COLO829 (cell line): ENCODE results near the gene TAC3.
A peak's percentile ranks its signal among the peaks of the same experiment; 100 is the strongest.
"Not testable (repeated sequence)": the region's sequence is repeated elsewhere in the genome, so short reads cannot be mapped to it uniquely, and the experiment has no call there.

ENCODE experiments used
- DNase-seq: peaks from one replicate; pipeline ENCODE4 v3.0.0; 2012; ENCODE audit warnings: low spot score

TAC3 gene

DNA sequence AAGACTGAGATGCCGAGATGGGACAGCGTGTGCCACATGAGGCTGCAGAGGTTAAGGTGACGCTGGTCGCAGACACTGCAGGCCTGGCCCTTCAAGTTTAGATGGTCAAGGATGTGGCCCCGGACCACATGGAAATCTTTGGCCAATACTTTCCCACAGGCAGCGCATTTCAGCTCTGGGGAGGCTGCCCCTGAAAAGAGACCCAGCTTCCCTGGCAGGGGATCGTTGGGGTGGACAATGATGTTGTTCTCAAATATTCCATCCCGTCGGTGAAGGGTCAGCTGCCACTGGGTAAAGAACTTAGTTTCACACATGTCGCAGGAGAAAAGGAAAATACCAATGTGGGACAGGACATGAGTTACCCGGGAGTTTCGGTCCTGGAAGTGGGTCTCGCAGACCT is 12.9 kb downstream of the TAC3 start:
- DNase-seq, result no peak

DNA sequence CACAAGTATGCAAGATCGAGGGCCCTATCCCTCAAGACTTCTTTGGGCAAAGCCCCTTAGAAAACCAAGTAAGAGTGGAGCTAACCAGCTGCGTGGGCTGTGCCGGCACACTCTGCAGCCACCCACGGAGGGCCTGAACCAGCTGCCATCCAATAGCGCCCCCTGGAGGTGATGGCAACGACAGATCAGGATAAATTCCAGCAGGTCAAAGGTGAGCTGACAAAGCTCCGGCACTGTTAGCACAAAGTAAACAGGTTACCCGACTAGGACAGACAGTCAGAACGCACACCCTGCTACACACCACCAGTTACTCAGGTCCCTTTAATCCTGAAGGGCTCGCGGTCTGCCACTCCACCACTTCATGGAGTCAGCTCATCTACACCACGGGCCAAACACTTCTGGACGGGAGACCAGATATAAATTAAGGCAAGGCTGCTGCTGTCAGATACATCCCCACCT is 14.9 kb downstream of the TAC3 start:
- DNase-seq, result peak; percentile 63

DNA sequence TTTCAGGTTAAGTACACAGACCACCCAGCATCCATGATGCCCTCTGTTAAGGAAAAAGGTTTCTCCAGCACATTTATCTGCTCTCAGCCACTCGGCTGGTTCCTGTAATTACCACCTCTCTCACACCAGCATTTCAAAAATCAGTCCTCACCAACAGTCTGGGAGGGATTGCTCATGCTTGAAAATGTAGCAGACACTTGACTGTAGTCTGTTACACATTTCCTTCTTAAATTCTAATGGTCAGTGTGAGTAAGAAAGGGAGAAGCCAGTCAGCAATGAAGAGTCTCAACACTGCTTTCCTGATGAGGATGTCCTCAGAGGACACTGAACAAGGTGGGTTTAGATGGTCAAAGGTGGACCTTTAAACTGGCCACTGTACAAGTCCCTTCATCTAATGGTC is 15.9 kb downstream of the TAC3 start:
- no peak for DNase-seq

DNA sequence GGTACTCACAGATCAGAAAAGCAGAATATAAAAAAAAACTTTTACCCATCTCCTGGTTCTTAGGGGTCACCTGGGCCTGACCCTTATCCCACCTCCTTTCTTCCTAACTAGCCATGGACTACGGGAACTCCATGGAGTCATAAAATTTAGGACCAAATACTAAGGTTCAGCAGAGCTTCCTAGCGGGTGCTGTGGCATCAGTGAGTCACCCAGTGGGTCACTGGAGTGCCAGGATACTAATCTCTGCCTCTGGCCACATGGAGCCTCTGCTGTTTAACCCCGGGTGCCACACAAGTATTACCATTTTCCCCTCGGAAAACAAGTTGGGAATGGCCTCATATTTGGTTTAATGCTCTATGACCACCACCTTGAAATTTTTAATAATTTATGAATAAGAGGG is 16.9 kb downstream of the TAC3 start:
- DNase-seq, result no peak

DNA sequence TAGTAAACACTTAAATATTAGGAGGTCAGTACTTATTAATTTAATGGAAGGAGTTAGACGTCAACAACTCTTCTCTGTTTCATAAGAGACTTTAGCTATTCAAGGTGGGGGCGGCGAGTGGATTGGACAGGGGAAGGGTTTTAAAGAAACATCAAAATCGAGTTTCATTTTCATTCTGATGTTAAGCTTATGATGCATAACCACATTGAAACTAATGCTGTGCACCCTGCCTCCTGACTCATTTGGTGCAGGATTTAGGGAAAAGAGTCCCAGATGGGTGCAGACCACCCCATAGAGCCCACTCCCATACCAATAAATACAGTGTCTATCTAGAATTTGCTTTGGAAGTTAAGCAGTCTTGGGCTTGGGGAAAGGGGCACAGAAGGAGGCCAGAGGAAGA is 17.3 kb downstream of the TAC3 start:
- no peak for DNase-seq

DNA sequence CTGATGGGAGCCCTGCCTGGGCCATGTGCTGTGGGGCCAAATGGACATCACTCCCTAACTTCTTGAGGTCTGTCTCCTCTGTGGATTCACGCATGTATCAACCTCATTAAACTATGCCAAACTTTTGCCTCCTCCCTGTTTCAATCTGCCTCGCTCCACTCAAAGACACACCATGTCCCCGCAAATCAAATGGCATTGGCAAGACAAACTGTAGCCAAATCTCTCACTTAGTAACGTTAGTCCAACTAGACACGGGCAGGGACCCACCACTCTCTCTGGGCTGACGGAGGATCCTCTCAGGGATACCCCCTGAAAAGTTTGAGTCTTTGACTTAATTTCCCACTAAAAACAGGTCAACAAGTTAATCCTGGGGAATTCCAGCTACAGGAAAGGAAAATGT is 18.0 kb downstream of the TAC3 start:
- DNase-seq, result no peak

DNA sequence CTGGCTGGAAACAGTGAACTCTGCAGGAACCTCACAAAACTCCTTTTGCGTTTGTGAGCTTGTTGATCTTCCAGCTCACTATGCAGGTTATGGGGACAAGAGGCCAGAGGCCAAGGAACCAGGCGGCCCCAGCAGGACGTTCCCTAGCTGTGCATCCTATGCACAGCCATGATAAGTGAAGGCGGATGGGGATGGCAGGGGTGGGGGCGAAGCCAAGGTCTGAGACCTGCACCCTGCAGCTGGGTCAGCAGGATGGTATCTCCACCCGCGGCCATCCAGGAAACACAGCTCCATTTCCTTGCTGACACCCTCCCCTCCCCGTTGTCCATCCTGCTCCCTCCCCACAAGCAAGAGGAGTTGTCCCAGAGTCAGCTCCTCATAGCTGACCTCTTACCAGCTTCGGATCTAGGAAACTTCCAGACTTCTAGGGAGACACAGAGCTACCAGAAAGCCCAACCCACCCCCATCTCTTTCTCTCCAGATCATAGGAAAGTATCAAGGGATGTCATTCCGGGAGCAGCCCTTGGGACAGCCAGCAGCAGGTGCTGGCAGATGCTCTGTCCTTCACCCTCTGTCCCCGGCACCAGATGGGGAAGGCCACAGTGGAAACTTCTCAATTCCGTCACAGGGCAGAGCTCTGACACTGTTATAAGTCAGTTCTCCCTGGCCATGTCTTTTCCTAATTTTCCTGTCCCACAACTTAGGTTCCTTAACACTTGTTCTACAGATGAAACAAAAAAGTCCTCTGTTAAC is 19.4 kb downstream of the TAC3 start:
- DNase-seq, result no peak

DNA sequence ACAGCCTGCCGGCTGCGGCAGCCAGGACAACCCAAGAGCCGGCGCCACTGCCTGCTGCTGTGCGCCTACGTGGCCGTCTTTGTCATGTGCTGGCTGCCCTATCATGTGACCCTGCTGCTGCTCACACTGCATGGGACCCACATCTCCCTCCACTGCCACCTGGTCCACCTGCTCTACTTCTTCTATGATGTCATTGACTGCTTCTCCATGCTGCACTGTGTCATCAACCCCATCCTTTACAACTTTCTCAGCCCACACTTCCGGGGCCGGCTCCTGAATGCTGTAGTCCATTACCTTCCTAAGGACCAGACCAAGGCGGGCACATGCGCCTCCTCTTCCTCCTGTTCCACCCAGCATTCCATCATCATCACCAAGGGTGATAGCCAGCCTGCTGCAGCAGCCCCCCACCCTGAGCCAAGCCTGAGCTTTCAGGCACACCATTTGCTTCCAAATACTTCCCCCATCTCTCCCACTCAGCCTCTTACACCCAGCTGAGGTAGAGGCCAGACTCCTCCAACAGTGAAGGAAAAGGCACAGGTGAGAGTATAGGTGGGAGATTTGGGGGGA is 20.3 kb downstream of the TAC3 start:
- DNase-seq, result no peak

DNA sequence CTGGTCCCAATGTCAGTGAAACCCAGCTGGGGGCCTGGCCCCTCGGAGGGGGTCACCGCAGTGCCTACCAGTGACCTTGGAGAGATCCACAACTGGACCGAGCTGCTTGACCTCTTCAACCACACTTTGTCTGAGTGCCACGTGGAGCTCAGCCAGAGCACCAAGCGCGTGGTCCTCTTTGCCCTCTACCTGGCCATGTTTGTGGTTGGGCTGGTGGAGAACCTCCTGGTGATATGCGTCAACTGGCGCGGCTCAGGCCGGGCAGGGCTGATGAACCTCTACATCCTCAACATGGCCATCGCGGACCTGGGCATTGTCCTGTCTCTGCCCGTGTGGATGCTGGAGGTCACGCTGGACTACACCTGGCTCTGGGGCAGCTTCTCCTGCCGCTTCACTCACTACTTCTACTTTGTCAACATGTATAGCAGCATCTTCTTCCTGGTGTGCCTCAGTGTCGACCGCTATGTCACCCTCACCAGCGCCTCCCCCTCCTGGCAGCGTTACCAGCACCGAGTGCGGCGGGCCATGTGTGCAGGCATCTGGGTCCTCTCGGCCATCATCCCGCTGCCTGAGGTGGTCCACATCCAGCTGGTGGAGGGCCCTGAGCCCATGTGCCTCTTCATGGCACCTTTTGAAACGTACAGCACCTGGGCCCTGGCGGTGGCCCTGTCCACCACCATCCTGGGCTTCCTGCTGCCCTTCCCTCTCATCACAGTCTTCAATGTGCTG is 21.0 kb downstream of the TAC3 start:
- no peak for DNase-seq

DNA sequence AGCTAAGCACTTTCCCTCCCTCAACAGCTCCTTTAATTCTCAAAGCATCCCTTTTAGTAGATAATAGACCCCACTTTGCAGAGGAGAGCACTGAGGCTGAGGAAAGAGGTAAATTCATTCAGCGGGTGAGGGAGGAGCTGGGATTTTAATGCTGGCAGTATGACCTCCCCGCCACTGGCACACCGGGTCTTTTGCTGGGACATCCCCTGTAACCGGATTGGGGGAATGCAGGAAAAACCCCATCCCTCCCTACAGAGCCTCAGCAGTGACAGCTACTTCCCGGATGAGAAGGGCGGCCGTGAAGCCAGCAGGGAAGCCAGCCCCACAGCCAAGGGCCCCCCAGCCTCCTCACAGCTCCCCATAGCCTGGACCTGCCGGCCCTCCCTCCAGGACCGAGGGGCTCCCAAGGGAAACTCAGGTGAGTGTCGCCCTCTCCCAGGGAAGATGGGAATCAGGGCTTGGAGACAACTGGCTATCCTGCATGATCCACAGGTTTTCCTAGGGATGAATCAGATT is 22.0 kb downstream of the TAC3 start:
- no peak for DNase-seq

DNA sequence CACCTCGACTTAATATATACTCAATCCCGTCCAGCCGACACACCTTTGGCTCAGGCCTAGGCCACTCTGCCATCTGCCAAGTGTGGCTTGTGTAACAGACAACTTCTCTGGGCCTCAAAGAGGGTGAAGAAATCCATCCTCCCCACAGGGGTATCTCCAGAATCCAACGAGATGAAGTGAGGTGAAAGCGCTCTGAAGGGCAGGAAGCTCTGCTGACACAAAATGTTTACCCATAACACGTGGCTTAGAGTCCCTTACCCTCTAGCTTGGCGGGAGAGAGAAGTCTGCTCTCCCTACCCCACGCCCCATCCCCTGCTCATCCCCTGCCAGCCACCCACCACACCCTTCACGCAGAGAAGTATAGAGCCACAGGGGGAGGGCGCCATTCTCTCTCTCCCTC is 23.0 kb downstream of the TAC3 start:
- no peak for DNase-seq

DNA sequence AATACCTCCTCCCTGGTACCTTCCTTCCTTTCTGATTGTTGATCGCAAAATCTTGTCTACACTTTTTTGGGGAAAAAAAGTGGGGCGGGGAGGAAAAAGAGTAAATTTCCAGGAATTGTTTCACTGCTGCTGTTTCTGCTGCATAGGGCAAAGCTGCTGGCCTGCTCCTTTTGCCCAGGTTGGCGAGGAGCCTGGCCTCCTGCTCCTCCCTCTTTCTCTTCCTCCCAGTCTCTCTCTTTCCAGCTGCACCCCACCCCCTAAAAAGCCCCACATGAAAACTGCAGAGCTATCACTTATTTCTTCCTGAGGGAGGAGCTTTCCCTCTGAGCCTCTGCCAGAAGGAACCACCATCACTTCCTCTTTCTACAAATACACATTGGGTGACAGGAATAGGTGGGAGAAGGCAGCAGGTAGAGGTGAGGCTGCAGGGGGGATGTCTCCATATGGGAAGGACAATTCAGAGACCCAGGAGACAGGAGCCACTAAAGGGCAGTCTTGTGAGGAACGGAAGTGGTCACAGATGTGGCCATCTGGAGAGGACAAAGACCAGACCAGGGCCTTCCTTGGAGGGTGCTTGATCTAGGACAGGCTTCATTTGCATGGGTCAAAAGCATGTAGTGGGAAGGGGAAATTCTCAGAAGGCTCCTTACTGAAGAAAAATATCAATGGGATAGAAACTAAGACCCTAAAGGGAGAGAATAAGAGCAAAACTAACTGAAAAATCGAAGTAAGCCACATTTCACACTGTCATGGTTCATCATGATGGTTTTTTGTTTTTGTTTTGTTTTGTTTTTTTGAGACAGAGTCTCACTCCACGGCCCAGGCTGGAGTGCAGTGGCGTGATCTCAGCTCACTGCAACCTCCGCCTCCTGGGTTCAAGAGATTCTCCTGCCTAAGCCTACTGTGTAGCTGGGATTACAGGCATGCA is 24.7 kb downstream of the TAC3 start:
- no peak for DNase-seq

DNA sequence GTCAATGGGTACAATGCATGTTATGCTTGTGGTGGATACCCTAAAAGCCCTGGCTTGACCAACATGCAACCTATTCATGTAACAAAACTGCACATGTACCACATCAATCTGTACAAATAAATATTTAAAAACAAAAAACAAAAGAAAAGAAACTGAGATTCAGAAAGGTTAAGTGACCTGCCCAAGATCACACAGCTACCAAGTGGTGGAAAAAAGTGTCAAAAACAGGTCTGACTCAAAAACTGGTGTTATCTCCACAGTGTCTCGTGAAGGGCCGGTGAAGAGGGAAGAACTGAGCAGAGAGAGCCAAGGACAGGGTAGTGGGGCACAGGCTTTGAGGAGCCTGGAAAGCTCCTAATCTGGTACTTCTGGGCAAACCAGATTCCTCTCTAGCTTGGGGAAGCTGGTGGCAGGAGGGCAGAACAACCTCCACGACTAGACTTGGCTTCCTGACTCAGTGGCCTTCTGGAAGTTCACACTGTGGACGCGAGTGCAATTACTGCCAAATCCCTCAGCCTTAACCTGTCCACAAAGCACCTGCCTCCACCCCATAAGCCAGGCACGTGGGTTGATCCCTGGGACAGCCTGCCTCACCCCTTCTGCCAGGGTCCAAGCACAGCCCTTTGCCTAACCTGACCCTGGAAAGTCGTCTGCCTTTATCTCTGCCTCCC is 25.5 kb downstream of the TAC3 start:
- no peak for DNase-seq

DNA sequence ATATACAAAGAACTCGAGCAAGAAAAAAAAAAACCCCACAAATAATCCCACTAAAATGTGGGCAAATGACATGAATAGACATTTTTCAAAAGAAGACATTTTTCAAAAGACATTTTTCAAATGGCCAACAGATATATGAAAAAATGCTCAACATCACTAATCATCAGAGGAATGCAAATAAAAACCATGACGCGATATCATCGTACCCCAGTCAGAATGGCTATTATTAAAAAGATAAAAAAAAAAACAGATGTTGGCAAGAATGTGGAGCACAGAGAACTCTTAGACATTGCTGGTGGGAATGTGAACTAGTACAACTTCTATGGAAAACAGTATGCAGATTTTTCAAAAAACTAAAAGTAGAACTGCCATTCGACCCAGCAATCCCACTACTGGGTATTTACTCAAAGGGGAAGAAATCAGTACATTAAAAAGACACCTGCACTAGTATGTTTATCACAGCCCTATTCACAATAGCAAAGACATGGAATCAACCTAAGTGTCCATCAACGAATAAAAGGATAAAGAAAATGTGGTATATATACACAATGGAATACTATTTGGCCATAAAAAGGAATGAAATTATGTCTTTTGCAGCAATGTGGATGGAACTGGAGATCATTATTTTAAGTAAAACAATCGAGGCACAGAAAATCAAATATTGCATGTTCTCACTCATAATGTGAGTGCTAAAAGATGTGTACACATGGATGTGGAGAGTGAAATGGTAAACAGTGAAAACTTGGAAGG is 26.3 kb downstream of the TAC3 start:
- no peak for DNase-seq

DNA sequence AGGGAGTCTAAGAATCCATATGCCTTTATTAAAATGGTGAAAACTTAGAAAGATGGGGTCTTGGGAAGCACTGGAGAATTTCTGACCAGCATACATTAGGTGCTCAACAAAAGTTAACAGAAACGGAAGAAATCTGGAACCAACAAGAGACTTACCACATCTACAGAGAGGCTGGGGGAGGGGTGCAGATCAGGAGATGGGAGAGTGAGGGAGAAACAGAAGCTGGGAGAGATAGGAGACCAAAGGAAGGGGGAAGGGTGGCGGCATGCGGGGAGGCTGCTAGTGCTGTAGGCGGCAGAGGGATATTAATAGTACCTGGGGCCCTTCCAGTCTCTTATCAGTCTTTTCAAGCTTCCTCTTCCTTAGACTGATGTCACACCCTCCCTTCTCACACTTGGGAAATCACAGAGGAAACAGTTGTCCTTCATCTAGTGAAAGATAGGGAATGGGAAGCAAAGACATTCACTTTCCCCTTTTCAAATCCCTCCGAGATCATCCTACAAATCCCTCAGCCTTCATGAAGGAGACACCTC is 28.1 kb downstream of the TAC3 start:
- no peak for DNase-seq

DNA sequence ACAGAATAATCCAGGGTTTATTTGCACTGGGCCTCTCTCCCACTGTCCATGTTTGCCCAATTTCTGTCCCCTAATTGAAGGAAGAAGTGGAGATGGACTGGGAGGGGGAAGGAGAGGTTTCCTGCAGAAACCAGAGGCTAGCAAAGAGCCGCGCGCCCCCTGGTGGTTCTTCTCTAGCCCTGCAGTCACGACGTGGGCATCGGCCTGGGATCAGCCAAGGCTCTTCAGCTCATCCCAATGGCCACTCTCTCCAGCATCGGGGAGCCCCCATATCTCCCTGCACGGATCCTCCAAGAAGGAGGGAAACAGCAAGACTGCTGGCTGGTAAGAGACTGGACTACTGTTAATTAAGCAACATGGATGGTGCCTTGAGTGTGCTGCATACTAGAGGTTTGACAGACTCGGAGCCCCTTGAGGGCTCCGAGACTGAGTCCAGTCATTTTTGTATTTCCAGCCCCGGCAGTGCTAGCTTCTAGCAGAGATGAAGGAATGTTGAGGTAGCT is 28.7 kb downstream of the TAC3 start:
- DNase-seq, result peak; percentile 72

DNA sequence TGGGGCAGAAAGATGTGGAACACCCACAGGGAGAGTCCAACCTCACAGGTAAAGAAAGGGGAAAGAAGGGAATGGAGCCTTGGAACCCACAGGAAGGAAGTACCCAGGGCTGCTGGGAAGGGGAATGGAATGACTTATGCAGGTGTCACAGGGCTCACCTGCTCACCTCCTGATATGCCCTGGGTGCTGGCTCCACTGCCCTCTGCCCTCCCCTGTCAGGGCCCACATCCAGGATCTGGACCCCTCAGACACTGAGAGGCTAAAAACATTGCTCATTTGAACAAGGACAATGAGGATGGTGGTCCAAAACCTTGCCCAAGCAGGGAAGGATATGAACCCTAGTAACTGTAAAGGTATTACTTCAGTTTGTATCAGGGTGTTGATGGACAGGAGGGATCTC is 29.3 kb downstream of the TAC3 start:
- no peak for DNase-seq

DNA sequence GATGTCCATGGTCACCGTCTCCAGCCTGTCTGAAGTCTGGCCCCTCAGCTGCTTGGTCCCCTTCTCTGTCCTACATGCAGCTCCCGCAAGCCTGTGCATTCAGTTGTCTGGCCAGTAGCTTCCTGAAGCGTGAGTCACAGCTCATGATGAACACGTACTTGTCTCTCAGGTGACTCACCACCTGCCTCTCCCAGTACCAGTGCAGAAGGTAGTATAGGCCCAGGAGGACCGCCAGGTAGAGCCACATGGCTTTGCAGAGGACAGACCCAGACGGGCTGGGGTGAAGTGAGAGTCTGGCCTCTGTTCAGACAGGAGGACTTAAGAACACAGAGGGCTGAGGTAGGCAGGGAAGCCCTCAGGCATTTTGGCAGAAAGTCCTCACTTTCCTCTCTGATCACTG is 30.6 kb downstream of the TAC3 start:
- DNase-seq, result not testable (repeated sequence)

DNA sequence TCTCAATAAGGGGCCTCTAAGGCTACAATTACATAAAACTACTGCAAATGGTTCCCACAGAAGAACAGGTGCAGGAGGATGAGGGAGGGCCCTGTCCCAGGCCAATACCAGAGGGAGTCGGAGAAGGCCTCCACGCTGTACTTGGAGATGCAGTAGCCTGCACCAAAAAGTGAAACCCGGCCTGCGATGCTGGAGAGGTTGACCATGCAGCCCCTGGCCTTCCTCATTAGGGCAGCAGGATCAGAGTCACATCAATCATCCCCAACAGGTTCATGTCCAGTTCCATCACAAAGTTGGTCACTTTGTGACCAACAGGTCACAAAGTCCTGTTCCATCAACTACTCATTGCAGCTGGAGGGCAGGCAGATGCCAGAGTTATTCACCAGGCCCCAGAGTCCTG is 32.9 kb downstream of the TAC3 start:
- no peak for DNase-seq

DNA sequence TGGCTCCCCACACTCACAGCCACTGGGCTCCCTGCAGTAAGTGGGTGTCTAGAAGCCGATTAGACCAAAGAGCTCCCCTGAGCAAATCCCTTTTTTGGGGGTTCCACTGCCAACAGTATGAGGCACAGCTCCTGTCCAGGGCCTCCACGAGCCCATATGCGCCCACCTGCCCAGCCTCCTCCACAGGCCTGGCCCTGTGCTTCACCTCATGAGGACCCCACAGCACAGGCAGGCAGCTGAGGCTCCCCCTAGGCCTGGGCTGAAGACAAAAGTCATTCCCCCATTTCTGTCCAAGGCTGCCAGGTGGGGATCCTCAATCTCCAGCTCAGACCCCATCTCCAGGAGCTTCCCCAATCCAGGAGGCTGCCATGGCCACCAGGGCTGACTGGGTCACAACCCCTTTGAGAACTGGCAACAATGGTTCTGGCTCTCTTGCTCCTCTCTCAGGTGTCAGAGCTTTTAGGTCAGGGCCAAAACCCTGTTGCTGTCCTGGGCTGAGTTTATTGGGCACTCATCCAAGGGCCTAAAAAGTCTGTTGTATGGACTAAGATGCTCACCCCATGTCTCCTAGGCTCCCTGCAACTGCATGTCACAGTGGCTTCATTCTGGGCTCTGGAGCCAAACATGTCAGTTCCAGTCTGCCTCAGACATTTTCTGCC is 33.6 kb downstream of the TAC3 start:
- not testable (repeated sequence) for DNase-seq
